ENCODE data around the gene RIPPLY2.
A peak's percentile ranks its signal among the peaks of the same experiment; 100 is the strongest.

RIPPLY2 gene

DNA sequence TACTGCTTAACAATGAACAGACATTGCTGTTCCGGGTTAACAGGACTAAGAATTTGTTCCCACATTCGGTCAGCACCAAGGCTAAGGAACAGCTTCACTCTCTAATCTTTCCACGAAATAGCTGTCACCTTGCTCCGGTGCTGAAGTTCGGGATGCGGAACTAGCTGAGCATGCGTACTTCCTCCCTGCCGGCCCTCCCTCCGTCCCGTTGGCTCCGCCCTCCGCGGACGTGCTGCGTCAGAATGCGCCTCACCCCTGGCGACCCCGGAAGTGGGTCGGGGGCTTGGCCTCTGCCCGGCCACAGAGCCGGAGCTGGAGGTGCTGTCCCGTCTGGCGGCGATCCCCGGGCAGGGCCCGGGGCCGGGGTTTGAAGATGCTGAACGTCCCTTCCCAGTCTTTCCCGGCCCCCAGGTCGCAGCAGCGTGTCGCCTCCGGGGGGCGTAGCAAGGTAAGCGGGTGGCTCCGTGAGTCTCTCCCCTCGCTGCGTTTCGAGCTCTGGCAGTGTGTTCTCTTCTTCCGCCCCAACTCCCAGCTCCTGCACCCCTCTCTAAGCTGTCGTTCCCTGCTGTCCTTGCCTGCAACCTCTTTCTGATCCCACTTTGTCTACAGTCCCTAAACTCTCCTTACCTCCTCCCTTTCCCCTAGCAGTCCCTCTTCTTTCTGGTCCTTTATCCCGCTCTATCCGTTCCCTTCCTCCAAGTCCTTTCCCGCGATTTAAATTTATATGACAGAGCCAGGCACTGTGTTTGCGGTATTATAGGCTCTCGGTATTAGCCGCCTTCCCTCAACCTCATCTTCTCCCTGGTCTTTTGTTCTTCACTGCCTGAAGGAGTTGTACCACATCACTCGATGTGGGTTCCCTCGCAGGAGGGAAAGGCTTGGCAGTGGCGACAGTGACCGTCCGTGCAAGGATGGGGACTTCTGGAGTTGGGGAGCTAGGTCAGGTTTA lies 6.5 kb downstream of the RIPPLY2 start, which contains the start of gene CYB5R4:
Gene CYB5R4, plus strand, starts transcription at position 280 of the 949 bp plus-strand sequence. Its CDS starts 94 bp downstream, at position 374.
- DNase-seq, result peak; percentile 26 to 95 (median 90)

GRCh38 chr6:83860359-83860755 lies 7.2 kb downstream of the RIPPLY2 start:
- DNase-seq, result no peak

GRCh38 chr6:83860782-83861495 lies 7.8 kb downstream of the RIPPLY2 start:
- no peak for DNase-seq

DNA sequence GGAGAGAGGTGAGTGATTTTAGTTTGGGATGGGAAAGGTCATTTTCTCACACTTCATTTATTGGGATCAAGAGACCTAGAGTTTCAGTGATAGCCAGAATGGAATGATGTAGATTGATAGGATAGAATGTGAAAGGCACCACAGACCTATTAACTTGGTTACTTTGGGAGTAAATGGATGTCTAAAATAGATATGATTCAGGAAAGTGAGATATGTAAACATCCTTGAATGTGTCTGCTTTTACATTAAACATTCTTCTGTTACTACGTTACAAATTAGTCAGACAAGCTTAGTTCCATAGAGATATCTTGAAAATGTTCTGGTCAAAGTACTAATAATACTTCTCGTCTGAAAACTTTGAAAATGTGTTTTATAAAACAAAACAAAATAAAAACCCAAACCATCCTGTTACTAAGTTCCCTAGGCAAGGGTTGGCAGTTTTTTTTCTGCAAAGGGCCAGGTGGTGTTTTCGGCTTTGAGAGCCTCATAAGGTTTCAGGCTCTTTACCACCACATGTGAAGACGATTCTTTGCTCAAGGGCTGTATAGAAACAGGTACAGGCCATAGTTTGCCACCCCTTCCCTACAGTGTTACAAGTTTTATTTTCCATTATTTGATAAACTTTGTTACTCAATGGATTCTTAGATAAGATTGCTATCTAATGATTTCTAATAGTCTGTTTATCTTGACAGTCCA lies 9.8 kb downstream of the RIPPLY2 start:
- DNase-seq, result no peak

DNA sequence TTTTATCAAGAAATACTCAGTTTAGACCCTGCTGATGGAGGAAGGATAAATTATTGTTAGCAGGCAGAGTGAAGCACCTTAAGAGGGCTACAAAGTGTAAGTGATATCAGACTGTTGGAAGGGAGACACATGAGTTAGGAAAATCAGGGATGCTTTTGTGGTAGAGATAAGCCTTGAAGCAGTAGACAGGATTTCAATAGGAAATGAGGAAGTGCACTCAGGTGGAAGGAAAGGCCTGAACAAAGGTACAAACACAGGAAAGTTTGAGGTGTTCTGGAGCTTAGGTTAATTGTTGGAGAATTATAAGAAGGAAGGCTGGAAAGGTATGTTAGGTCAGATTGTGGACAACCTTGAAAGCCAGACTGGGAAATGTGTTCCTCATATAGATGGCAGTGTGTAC lies 13.9 kb downstream of the RIPPLY2 start:
- no peak for DNase-seq

- peak in 34 of 56 donors; percentile 4 to 73 (median 27) for DNase-seq
Observed at GRCh38 chr6:83867527-83868161, 14.5 kb downstream of the RIPPLY2 start.

- DNase-seq, result no peak
Observed at GRCh38 chr6:83868639-83869038, 15.5 kb downstream of the RIPPLY2 start.

DNA sequence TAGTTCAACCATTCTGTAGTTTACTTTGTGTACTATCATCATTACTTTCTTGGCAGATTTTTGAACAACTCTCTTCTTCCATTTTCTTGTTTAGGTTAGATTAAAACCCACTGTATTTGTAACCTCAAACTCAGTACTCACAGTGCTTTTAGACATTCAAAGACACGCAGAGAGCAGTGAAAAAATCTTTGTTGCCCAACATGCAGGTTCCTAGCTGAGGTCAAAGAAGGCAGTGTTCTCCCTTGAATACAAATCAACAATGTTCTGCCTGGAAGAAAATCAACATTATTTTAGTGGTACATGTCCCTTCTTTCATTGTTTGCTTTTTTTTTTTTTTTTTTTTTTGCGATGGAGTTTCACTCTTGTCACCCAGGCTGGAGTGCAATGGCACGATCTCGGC lies 17.5 kb downstream of the RIPPLY2 start:
- DNase-seq, result no peak

GRCh38 chr6:83872386-83873118 lies 19.4 kb downstream of the RIPPLY2 start:
- peak in 1 of 56 donors; percentile 24 for DNase-seq

GRCh38 chr6:83873869-83874268 lies 20.7 kb downstream of the RIPPLY2 start:
- DNase-seq, result no peak

- DNase-seq, result no peak
Observed at GRCh38 chr6:83875843-83876242, 22.7 kb downstream of the RIPPLY2 start.

DNA sequence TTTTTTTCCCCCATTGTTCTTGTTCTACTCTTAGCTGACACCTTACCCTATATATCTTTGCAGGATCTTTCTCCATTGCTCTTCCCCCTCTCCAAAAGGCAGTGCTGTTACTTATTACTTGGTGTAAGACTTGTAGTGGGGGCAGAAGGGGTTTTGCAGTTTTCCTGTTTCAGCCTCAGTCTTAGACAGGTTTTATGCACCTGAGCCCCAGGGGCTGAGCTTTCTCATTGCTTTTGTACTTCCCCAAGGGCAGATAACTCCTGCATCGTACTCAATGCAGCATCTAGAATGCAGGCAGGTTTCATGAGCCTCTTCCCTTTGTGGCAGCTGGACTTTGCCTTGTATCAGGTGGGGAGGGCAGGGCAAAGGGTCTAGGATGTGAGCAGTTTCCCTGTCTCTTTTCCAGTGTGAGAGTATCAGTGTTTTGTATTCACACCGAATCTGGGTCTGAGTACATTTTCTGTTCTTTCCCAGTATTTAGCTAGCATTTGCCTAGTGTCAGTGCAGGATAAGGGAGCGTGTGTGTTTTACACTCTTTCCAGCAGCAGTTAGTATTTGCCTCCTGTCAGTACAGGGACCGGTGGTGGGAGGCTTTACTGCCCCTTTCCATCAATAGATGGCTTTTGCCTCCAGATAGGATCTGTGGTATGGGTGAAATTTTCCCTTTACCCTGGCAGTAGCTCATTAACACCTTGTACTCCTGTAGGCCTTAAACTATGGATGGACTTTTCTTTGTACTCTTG lies 25.9 kb downstream of the RIPPLY2 start:
- DNase-seq, result no peak

GRCh38 chr6:83879746-83880145 lies 26.6 kb downstream of the RIPPLY2 start:
- DNase-seq, result no peak

- no peak for DNase-seq
Observed at GRCh38 chr6:83883240-83883639, 30.1 kb downstream of the RIPPLY2 start.

DNA sequence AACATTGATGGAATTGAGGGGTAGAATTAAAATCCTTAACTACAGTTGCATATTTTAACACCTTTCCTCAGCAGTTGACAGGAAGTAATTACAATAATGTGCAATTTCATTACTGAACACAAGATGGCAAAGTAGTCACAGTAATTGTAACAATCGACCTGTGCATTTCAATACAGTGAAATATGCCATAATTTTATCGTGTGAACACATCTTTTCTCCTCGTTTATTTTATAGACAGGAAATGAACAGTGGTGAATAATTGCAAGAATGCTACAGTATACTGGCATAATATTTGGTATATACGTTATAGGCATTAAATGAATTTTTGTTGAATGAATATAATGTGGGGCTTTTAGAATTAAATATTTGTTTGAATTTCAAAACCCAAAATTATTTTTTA lies 31.4 kb downstream of the RIPPLY2 start:
- no peak for DNase-seq

DNA sequence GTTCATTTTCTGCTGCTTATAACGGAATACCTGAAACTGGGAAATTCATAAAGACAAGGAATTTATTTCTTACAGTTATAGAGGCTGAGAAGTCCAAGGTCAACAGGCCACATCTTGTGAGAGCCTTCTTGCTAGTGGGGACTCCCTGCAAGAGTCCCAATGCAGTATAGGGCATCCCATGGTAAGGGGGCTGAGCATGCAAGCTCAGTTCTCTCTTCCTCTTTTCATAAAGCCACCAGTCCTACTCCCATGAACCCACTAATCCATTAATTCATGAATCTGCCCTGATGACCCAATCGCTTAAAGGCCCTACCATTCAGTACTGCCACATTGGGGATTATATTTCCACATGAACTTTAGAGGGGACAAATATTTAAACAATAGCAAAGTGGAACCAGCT lies 32.8 kb downstream of the RIPPLY2 start:
- no peak for DNase-seq

DNA sequence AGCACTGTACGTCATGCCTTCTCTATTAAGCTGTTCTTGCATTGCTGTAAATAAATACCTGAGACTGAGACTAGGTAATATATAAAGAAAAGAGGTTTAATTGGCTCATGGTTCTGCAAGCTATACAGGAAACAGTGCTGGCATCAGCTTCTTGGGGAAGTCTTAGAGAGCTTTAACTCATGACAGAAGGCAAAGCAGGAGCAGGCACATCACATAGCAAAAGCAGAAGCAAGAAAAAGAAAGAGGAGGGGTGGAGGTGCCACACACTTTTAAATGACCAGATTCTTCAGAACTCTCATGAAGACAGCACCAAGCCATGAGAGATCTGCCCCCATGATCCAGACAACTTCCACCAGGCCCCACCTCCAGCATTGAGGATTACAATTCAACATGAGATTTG lies 36.5 kb downstream of the RIPPLY2 start:
- DNase-seq, result no peak

- DNase-seq, result no peak
Observed at GRCh38 chr6:83890520-83890919, 37.4 kb downstream of the RIPPLY2 start.

DNA sequence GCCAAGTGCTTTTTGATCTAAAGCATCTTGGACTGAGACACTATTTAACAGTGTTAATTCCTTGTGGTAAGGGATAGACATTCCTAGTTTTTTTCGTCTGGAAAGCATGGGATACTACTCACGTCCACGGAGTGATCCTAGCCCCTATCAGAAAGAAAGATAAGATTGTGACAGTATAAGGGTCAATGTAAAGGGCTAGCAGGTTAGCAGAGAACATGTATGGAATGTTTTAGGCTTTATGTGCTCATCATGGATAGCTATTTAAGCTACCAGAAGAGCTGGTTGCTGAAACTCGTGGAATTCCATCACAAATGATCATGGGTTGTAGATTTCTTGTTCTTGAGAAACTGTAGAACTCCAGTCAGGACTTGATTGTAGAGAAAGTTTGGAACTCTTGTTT lies 38.4 kb downstream of the RIPPLY2 start:
- no peak for DNase-seq

DNA sequence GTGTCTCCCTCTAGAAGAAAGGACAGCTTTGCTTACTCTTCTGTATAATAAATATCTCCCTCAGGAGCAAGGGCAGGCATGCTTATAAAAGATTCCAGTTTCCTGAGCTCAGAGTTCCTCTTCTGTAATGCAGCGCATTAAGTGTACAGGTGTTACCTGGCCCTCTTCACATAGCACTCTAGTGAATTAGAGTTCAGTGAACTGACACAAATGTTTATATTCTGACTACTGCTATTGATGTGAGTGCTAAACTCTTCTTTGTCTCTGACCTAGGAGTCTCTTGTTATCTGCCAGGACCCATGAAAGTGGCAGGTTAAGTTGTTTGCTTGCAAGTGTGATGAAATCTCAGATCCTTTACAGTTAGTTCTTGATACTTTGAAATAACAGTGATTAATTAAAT lies 39.9 kb downstream of the RIPPLY2 start:
- DNase-seq, result no peak
